Fibroblast of lung (primary cell): ENCODE measurements around the gene KCNMA1. TPM values are rescaled to one million over a fixed set of nuclear protein-coding genes. Genes with fewer than 3 reads are reported as not detected.

Experiments
- DNase-seq, 2 donors: peaks; one replicate each; pipeline versions ENCODE4 v3.0.0 to v3.0.0-alpha.2; 2010; ENCODE audit warnings: low read depth in 2 of 2
- H2AFZ ChIP-seq: 2 replicates; pipeline ENCODE4 v1.5.1; 2012; ENCODE audit warnings: low read length, control low read depth, inconsistent platforms
- H3K27ac ChIP-seq: 2 replicates; pipeline ENCODE4 v1.5.1; 2011; ENCODE audit warnings: low read length, control low read depth; ENCODE audit not compliant: insufficient read depth
- H3K27me3 ChIP-seq: 2 replicates; pipeline ENCODE4 v1.5.1; 2011; ENCODE audit warnings: mild to moderate bottlenecking, low read length; ENCODE audit not compliant: control insufficient read depth, insufficient read depth
- H3K36me3 ChIP-seq: 2 replicates; pipeline ENCODE4 v1.5.1; 2011; ENCODE audit warnings: low read length; ENCODE audit not compliant: control insufficient read depth, insufficient read depth
- H3K4me1 ChIP-seq: 2 replicates; pipeline ENCODE4 v1.5.1; 2011; ENCODE audit warnings: low read length; ENCODE audit not compliant: control insufficient read depth, insufficient read depth; ENCODE audit errors: extremely low read depth
- H3K4me2 ChIP-seq: 2 replicates; pipeline ENCODE4 v1.5.1; 2011; ENCODE audit warnings: low read length, control low read depth; ENCODE audit not compliant: insufficient read depth; ENCODE audit errors: extremely low read depth
- H3K4me3 ChIP-seq, 4 experiments: fragments of 200-600 bp in 1 of 4; sonication (generic) in 1 of 4; replicated peaks in 1 of 4; 2 replicates each; pipeline ENCODE4 v1.5.1; 2011 to 2016; ENCODE audit warnings: low read length in 4 of 4, low read depth in 3 of 4, mild to moderate bottlenecking in 3 of 4, control low read depth in 2 of 4, inconsistent platforms in 1 of 4, mixed read lengths in 1 of 4; ENCODE audit not compliant: insufficient read depth in 1 of 4; ENCODE audit errors: control extremely low read depth in 1 of 4
- H3K79me2 ChIP-seq: 2 replicates; pipeline ENCODE4 v1.5.1; 2012; ENCODE audit warnings: mild to moderate bottlenecking, low read length, inconsistent platforms; ENCODE audit not compliant: control insufficient read depth, insufficient read depth
- H3K9ac ChIP-seq: 2 replicates; pipeline ENCODE4 v1.5.1; 2011; ENCODE audit warnings: mild to moderate bottlenecking, low read length, control low read depth; ENCODE audit not compliant: insufficient read depth
- H3K9me3 ChIP-seq: 2 replicates; pipeline ENCODE4 v1.5.1; 2012; ENCODE audit warnings: low read depth, low read length; ENCODE audit not compliant: control insufficient read depth, insufficient read depth
- H4K20me1 ChIP-seq: 2 replicates; pipeline ENCODE4 v1.5.1; 2011; ENCODE audit warnings: low read length; ENCODE audit not compliant: control insufficient read depth, insufficient read depth; ENCODE audit errors: extremely low read depth
- CTCF ChIP-seq, 2 donors: IDR thresholded peaks in 1 of 2; conservative IDR thresholded peaks in 1 of 2; 1 replicate in 1 of 2; 2 replicates in 1 of 2; pipeline ENCODE4 v1.5.1; 2011 to 2012; ENCODE audit warnings: low read length in 2 of 2, control low read depth in 1 of 2, inconsistent platforms in 1 of 2, low read depth in 1 of 2, mild to moderate bottlenecking in 1 of 2
- EZH2 ChIP-seq: IDR thresholded peaks from 2 replicates; pipeline ENCODE4 v1.5.1; 2012; ENCODE audit warnings: low read length, control low read depth, mild to moderate bottlenecking; ENCODE audit errors: missing control alignments
- polyA plus RNA-seq, 2 donors: library from polyadenylated mRNA; depleted of rRNA in 1 of 2; stranded (reverse) in 1 of 2; unstranded in 1 of 2; fragments of >200 nt; gene quantifications; 2 replicates each; pipeline ENCODE4 v1.2.1, GENCODE V29; 2011 to 2012; ENCODE audit warnings: missing spikeins in 1 of 2
- total RNA-seq: library from RNA; depleted of rRNA; stranded (reverse); fragments of >200 nt; gene quantifications from 2 replicates; pipeline ENCODE4 v1.2.1, GENCODE V29; 2014

The KCNMA1 gene
- total and polyA plus RNA-seq, 2 donors (not counting 1 experiment from before 2014, with no cell fraction given), result 31.0 to 138 TPM

GRCh38 chr10:76992467-76992866, 645.1 kb downstream of the KCNMA1 start:
- Histone ChIP-seq H3K9ac (no peak overlapping the region), H2AFZ (no peak overlapping the region), H4K20me1 (no peaks in the 10 kb centered on the region), H3K9me3 (no peaks in the 10 kb centered on the region), H3K27me3 (no peaks in the 10 kb centered on the region), H3K36me3 (no peaks in the 10 kb centered on the region), H3K4me1 (peaks cover 2% of the 10 kb centered on the region), H3K79me2 (no peaks in the 10 kb centered on the region), H3K4me2 (no peak overlapping the region), H3K27ac (no peak overlapping the region), H3K4me3 (no peak overlapping the region)
- TF ChIP-seq EZH2, result no peak
- no peak for TF ChIP-seq CTCF (conservative IDR thresholded peaks at IDR 0.05 in 1 of 2, IDR thresholded peaks at IDR 0.05 in 1 of 2; ENCODE audit: low read depth in 1 of 2, low read length in 2 of 2)
- no peak for DNase-seq

DNA sequence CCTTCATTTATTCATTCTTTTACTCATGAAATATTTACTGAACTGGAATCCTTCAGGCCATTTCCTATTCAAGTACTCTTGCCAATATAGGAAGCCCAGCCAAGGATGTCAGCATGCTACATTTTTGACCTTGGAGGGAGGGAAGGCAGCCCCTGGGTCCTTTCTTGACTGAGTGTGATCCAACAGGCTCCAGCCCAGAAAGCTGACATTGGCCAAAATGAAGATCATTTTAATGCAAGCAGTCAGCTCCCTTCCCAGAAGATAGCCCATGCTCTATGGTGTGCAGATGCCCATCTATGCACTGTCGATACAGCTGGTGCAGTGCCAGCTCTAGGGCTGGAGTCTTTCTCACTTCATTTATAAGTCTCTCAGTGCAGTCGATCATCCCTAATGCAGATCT, 646.0 kb downstream of the KCNMA1 start:
- Histone ChIP-seq H3K9ac (no peak overlapping the region), H3K9me3 (no peaks in the 10 kb centered on the region), H3K36me3 (no peaks in the 10 kb centered on the region), H2AFZ (no peak overlapping the region), H3K4me1 (peaks cover 2% of the 10 kb centered on the region), H3K4me2 (no peak overlapping the region), H3K4me3 (no peak overlapping the region), H3K27ac (no peak overlapping the region), H3K27me3 (no peaks in the 10 kb centered on the region), H3K79me2 (no peaks in the 10 kb centered on the region), H4K20me1 (no peaks in the 10 kb centered on the region)
- TF ChIP-seq CTCF (conservative IDR thresholded peaks at IDR 0.05 in 1 of 2, IDR thresholded peaks at IDR 0.05 in 1 of 2; ENCODE audit: low read depth in 1 of 2, low read length in 2 of 2) (no peak), EZH2 (no peak)
- peak; percentile 8 to 50 for DNase-seq

DNA sequence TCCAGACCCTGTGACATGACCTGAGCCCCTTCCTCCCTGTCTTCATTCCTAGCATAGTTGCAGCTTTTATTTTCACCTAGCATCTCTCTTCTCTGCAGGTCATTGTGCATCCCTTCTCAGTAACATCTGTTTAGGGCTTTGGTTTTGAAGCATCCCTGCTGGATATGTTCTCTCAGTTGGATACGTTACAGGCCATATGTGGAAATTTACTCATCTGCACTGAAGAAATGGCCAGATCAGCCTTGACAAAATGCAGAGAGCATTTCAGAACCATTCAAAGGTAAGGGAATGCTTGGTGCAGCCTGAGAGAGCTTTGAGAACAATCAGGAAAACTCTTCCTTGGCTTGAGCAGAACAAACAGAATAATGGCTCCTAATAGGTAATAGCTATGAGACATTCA, 647.0 kb downstream of the KCNMA1 start:
- Histone ChIP-seq H3K4me2 (no peak overlapping the region), H3K4me3 (no peak overlapping the region)

More for the DNA sequence above, 647.0 kb downstream of the KCNMA1 start:
- DNase-seq, result no peak
- no peak overlapping the region for H2AFZ ChIP-seq
- H3K9ac ChIP-seq, result no peak overlapping the region
- no peak for TF ChIP-seq EZH2
- TF ChIP-seq CTCF (conservative IDR thresholded peaks at IDR 0.05 in 1 of 2, IDR thresholded peaks at IDR 0.05 in 1 of 2; ENCODE audit: low read depth in 1 of 2, low read length in 2 of 2), result no peak
- H4K20me1 ChIP-seq, result no peaks in the 10 kb centered on the region
- no peaks in the 10 kb centered on the region for H3K27me3 ChIP-seq
- H3K27ac ChIP-seq, result no peak overlapping the region
- H3K36me3 ChIP-seq, result no peaks in the 10 kb centered on the region
- no peaks in the 10 kb centered on the region for H3K9me3 ChIP-seq
- H3K79me2 ChIP-seq, result no peaks in the 10 kb centered on the region
- peaks cover 2% of the 10 kb centered on the region for H3K4me1 ChIP-seq
